Measurements from ENCODE around the gene HAND2.

The HAND2 gene

DNA sequence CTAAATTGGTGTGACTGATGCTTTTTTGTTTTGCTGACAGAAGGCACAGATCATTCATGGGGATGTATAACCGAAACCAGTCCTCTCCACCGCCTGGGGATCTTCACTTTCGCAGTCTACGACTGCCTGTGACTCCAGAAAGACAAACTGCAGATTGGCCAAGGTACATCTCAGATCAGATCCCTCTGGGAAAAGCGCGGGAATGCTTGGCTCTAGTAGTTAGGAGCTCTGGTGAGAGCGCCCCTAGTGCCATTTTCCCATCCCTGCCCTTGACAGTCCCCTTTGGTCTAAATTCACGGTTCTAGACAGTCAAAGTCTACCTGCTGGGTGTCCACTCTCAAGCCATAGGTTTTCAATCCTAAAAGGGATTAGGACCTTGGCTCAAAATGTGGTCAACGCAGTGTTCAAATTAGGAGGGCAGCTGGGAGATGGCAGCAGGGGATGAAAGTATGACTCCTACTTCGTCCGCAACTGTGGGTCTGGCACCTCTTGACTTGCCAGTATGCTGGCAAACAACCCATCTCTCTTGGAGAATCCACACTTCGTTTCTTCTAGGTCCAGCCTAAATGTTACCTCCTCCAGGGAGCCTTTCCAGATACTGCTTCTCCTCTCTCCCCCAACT is 6.9 kb upstream of the HAND2 start:
- DNase-seq (ENCODE audit: low spot score) = no peak
- TF ChIP-seq, protein P1, sequence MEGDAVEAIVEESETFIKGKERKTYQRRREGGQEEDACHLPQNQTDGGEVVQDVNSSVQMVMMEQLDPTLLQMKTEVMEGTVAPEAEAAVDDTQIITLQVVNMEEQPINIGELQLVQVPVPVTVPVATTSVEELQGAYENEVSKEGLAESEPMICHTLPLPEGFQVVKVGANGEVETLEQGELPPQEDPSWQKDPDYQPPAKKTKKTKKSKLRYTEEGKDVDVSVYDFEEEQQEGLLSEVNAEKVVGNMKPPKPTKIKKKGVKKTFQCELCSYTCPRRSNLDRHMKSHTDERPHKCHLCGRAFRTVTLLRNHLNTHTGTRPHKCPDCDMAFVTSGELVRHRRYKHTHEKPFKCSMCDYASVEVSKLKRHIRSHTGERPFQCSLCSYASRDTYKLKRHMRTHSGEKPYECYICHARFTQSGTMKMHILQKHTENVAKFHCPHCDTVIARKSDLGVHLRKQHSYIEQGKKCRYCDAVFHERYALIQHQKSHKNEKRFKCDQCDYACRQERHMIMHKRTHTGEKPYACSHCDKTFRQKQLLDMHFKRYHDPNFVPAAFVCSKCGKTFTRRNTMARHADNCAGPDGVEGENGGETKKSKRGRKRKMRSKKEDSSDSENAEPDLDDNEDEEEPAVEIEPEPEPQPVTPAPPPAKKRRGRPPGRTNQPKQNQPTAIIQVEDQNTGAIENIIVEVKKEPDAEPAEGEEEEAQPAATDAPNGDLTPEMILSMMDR (IDR thresholded peaks at IDR 0.05) = no peak
- H3K4me3 ChIP-seq = no peak overlapping the region
- H3K27ac ChIP-seq = peak overlapping the region; percentile 7 to 76

DNA sequence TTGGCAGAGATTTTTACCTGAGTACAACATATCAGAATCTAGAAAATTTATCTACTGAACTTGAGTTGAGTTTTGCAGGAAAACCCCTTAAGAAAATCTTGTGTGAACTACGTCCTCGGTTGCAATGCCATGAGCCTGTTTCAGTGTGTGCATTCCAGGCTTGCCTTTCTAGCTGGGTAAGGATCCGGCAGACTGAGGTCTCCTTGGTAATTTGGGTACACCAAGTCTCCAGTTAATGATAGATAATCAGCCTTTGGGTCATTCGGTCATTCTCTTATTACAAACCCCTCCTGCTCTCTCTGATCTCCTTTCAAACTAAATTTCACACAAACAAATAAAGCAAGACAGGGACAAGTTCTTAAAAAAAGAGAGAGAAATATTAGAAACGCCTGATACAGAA is 5.9 kb upstream of the HAND2 start:
- Histone ChIP-seq H3K4me3 (no peak overlapping the region), H3K27ac (no peak overlapping the region)
- no peak for DNase-seq (ENCODE audit: low spot score)
- TF ChIP-seq, protein P1 (IDR thresholded peaks at IDR 0.05) = no peak

DNA sequence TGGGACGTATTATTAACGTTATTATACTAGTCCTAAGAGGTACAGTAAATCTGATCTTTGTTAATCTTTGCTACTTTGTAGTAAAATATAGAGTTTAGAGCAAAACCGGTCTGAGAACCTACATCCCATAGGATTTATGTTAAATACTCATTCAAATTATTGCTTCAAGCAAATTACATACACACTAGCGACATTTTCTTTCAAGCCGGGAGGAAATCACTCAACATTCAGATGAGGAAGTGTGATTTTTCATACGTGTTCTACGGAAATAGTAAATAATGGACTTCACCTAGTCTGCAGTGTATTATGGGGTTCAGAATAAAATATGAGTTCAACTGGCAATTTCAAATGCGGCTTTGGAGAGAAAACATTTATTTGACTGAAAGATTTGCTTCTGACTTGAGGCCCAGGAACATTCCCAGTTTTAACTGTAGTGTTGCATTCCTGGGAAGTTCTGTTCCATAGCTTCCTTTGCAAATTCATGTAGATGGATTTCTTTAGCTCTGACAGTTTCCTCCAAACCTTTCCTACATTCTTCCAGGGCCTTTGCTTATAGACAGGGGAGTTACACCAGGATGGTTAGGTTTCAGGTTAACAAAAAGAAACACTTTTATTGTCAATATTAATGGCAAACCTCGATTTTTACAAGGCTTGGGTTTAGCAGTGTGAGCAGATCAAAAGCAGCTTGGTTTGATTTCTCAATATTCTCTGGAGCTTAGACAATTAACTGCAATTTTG is 5.3 kb upstream of the HAND2 start:
- Histone ChIP-seq H3K27ac (no peak overlapping the region), H3K4me3 (no peak overlapping the region)
- DNase-seq (ENCODE audit: low spot score) = no peak
- TF ChIP-seq, protein P1 (IDR thresholded peaks at IDR 0.05) = no peak

- TF ChIP-seq, protein P1 (IDR thresholded peaks at IDR 0.05) = no peak
- DNase-seq (ENCODE audit: low spot score) = no peak
- Histone ChIP-seq H3K27ac (no peak overlapping the region), H3K4me3 (no peak overlapping the region)
Observed at GRCh38 chr4:173534434-173534833, 4.4 kb upstream of the HAND2 start.

DNA sequence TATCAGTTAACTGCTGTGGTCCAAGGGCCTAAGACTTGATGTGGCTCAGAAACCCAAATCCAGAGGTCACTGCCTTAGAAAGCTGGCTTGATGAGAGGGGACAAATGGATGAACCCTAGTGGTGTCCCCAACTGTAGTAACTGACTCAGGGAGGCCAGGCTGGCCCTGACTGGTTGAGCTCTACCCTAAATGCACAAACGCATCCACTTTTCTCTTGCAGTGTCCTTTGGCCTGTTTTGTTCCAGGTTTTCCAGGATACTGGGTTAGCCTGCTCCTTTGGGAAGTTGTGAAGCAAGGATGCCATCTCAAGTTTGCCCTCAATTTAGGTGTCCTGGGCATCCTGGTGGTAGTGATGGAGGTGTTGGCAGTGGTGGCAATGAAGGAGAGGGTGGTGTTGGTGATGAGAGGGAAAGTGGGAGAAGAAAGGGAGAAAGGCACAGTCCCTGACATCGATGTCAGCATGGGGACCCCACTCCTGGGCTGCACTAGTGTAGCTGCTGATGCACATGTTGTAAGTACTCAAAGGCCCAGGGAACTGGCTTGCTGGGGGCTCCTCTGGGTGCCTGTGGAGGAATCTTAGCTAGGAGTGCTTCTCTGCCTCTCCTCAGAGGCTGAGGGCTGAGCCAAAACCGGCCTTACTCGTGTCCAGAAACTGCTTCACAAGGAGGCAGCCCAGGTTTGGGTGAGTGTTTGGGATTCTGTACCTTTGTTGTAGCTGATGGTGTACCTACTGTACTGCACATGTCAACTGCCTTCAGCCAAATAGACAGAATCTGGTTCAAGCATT is 2.9 kb upstream of the HAND2 start:
- Histone ChIP-seq H3K27ac (no peak overlapping the region), H3K4me3 (no peak overlapping the region)
- DNase-seq (ENCODE audit: low spot score) = peak; percentile 61
- TF ChIP-seq, protein P1 (IDR thresholded peaks at IDR 0.05) = no peak

- H3K4me3 ChIP-seq = peak overlapping the region; percentile 87
- DNase-seq (ENCODE audit: low spot score) = no peak
- TF ChIP-seq, protein P1 (IDR thresholded peaks at IDR 0.05) = no peak
- peak overlapping the region in 1 of 2 donors; percentile 67 for H3K27ac ChIP-seq
Observed at GRCh38 chr4:173531086-173531965, 1.3 kb upstream of the HAND2 start.
